ENCODE results near the gene MC4R.

- TF ChIP-seq CTCF (IDR thresholded peaks at IDR 0.05): no peak
- TF ChIP-seq EZH2 (IDR thresholded peaks at IDR 0.05): no peak
- TF ChIP-seq EZH2phosphoT487 (IDR thresholded peaks at IDR 0.05): no peak
Observed at GRCh38 chr18:60329131-60329530, 43.4 kb downstream of the MC4R start.
